GM18873 (cell line): ENCODE measurements around the gene CD14.
"Not testable (repeated sequence)": the region's sequence is repeated elsewhere in the genome, so short reads cannot be mapped to it uniquely, and the experiment has no call there.

Experiments used
- ATAC-seq: cut with Tn5 transposase; IDR thresholded peaks from one replicate; pipeline ENCODE4 v1.9.1; 2021; ENCODE audit warnings: mild to moderate bottlenecking, moderate library complexity, moderate number of reproducible peaks; ENCODE audit not compliant: unreplicated experiment, low FRiP score

CD14 gene

GRCh38 chr5:140598836-140599235, 34.1 kb downstream of the CD14 start:
- ATAC-seq: no peak

- no peak for ATAC-seq
Measured at GRCh38 chr5:140596321-140596741, 36.6 kb downstream of the CD14 start.

- ATAC-seq: no peak
Measured at GRCh38 chr5:140595538-140596300, 37.3 kb downstream of the CD14 start.

DNA sequence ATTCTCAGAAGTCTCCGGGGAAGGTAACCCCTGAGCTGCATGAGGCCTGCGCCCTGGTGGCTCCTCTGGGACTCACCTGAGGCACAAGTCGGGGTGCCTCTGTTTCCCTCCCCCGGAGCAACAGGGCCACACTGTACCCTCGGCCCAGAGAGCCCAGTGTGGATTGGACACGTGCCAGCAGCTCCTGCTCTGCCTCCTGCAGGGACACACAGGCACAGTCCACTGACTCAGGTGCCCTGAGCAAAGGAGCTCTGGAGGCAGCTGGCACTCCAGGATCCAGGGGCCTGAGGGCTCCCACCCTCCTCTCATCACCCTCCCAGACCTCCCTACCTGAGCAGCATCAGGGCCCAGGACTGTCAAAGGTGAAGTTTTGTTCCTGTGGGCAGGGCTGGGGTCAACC, 38.8 kb downstream of the CD14 start:
- no peak for ATAC-seq

- not testable (repeated sequence) for ATAC-seq
Measured at GRCh38 chr5:140593070-140593469, 39.9 kb downstream of the CD14 start.

GRCh38 chr5:140591747-140592372, 41.1 kb downstream of the CD14 start:
- ATAC-seq: no peak

GRCh38 chr5:140590861-140591260, 42.1 kb downstream of the CD14 start:
- ATAC-seq: no peak

DNA sequence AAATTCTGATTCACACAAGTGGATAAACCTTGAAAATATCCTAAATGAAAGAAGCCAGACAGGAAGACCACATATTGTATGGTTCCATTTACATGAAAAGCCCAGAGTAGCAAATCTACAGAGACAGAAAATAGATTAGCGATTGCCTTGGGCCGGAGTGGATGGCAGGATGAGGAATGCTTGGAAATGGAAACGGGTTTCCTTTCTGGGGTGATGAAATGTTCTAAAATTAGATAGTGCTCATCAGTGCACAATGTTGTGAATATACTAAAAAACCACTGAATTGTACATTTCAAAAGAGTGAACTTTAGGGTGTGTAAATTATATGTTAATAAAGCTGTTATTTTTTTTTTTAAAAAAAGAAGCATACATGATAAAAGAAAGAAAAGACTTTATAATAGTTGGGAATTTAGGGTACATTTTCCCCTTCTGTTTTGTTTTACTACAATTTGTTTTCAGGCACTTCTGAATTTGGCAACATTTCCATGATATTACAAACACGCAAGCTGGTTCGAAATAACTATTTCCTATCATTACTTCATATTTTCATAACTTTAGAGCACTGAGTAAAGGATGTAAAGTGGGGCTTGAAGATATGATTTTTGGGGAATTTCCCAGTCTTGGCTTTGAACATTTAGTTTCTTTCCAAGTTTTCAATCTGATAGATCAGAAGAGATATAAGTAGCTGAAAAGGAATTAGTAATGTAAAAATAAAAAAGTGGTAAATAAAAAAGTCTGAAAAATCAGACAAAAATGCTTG, 44.5 kb downstream of the CD14 start:
- no peak for ATAC-seq

DNA sequence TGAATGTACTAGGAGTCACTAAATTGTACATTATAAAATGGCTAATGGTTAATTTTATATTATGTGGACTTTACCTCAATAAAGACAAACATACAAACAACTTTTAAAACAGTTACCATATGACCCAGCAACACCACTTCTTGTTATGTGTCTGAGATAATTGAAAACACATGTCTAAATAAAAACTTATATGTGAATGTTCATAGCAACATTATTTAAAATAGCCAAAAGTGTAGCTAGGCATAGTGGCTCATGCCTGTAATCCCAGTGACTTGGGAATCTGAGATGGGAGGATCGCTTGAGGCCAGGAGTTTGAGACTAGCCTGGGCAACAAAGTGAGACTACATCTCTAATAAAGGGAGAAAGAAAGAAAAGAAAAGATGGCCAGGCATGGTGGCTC, 45.5 kb downstream of the CD14 start:
- ATAC-seq: no peak
